H9 (cell line): ENCODE measurements around the gene GSAP. TPM values are rescaled to one million over a fixed set of nuclear protein-coding genes. Genes with fewer than 3 reads are reported as not detected.

Source experiments
- DNase-seq: peaks from one replicate; pipeline ENCODE4 v3.0.0-alpha.2; 2017
- H2AFZ ChIP-seq: one replicate; pipeline ENCODE4 v1.6.1; 2013; ENCODE audit warnings: mild to moderate bottlenecking, low read length, control low read depth, moderate library complexity
- H2AK5ac ChIP-seq: 2 replicates; pipeline ENCODE4 v1.6.1; 2013; ENCODE audit warnings: low read length, control low read depth, mixed read lengths; ENCODE audit not compliant: insufficient read length
- H2BK120ac ChIP-seq: one replicate; pipeline ENCODE4 v1.6.1; 2013; ENCODE audit warnings: low read depth, mild to moderate bottlenecking, low read length, control low read depth, inconsistent platforms; ENCODE audit not compliant: poor library complexity, severe bottlenecking
- H2BK12ac ChIP-seq: 2 replicates; pipeline ENCODE4 v1.6.1; 2013; ENCODE audit warnings: low read length, control low read depth, mixed read lengths, low read depth; ENCODE audit not compliant: insufficient read length
- H2BK15ac ChIP-seq: 2 replicates; pipeline ENCODE4 v1.6.1; 2013; ENCODE audit warnings: low read depth, low read length, control low read depth
- H2BK20ac ChIP-seq: one replicate; pipeline ENCODE4 v1.6.1; 2013; ENCODE audit warnings: low read depth, mild to moderate bottlenecking, low read length, control low read depth, inconsistent platforms; ENCODE audit not compliant: poor library complexity, severe bottlenecking
- H2BK5ac ChIP-seq: 2 replicates; pipeline ENCODE4 v1.6.1; 2013; ENCODE audit warnings: low read length, control low read depth, mixed read lengths; ENCODE audit not compliant: insufficient read length
- H3K14ac ChIP-seq: 2 replicates; pipeline ENCODE4 v1.6.1; 2013; ENCODE audit warnings: low read length, control low read depth; ENCODE audit not compliant: insufficient read depth
- H3K18ac ChIP-seq: 2 replicates; pipeline ENCODE4 v1.6.1; 2013; ENCODE audit warnings: low read depth, mild to moderate bottlenecking, mixed read lengths, low read length, control low read depth; ENCODE audit not compliant: insufficient read length
- H3K23ac ChIP-seq: 2 replicates; pipeline ENCODE4 v1.6.1; 2013; ENCODE audit warnings: low read length, control low read depth, mixed read lengths, low read depth; ENCODE audit not compliant: insufficient read length
- H3K23me2 ChIP-seq: 2 replicates; pipeline ENCODE4 v1.6.1; 2013; ENCODE audit warnings: low read depth, mild to moderate bottlenecking, mixed read lengths, low read length, control low read depth; ENCODE audit not compliant: insufficient read length, poor library complexity, severe bottlenecking
- H3K27ac ChIP-seq: 2 replicates; pipeline ENCODE4 v1.5.1; 2013; ENCODE audit warnings: low read length, control low read depth, mixed read lengths, low read depth; ENCODE audit not compliant: insufficient read length
- H3K27me3 ChIP-seq: 2 replicates; pipeline ENCODE4 v1.6.1; 2013; ENCODE audit warnings: low read length, control low read depth, inconsistent platforms; ENCODE audit not compliant: insufficient read depth
- H3K4ac ChIP-seq: 2 replicates; pipeline ENCODE4 v1.6.1; 2013; ENCODE audit warnings: low read depth, mild to moderate bottlenecking, control low read depth, inconsistent platforms, low read length, moderate library complexity
- H3K4me1 ChIP-seq: 2 replicates; pipeline ENCODE4 v1.6.1; 2013; ENCODE audit warnings: low read length, control low read depth, inconsistent platforms; ENCODE audit not compliant: insufficient read depth
- H3K4me2 ChIP-seq: 2 replicates; pipeline ENCODE4 v1.6.1; 2013; ENCODE audit warnings: low read length, control low read depth, mixed read lengths; ENCODE audit not compliant: insufficient read length, insufficient read depth
- H3K56ac ChIP-seq: 2 replicates; pipeline ENCODE4 v1.6.1; 2013; ENCODE audit warnings: low read depth, mild to moderate bottlenecking, mixed read lengths, low read length, control low read depth; ENCODE audit not compliant: insufficient read length
- H3K79me1 ChIP-seq: 2 replicates; pipeline ENCODE4 v1.6.1; 2013; ENCODE audit warnings: low read depth, mild to moderate bottlenecking, moderate library complexity, low read length, control low read depth, inconsistent platforms; ENCODE audit not compliant: insufficient read depth, poor library complexity, severe bottlenecking
- H3K79me2 ChIP-seq: 2 replicates; pipeline ENCODE4 v1.6.1; 2013; ENCODE audit warnings: low read length, control low read depth, inconsistent platforms; ENCODE audit not compliant: insufficient read depth
- H3K9ac ChIP-seq: 2 replicates; pipeline ENCODE4 v1.6.1; 2013; ENCODE audit warnings: low read length, control low read depth, mixed read lengths; ENCODE audit not compliant: insufficient read length; ENCODE audit errors: extremely low read depth
- H3K9me3 ChIP-seq: one replicate; pipeline ENCODE4 v1.6.1; 2013; ENCODE audit warnings: low read depth, low read length, inconsistent platforms; ENCODE audit not compliant: control insufficient read depth
- H3T11ph ChIP-seq: one replicate; pipeline ENCODE4 v1.6.1; 2013; ENCODE audit warnings: mild to moderate bottlenecking, low read length, control low read depth, inconsistent platforms
- H4K20me1 ChIP-seq: one replicate; pipeline ENCODE4 v1.6.1; 2013; ENCODE audit not compliant: control insufficient read depth, insufficient read length, insufficient read depth
- H4K5ac ChIP-seq: 2 replicates; pipeline ENCODE4 v1.6.1; 2013; ENCODE audit warnings: low read depth, mild to moderate bottlenecking, mixed read lengths, low read length, control low read depth; ENCODE audit not compliant: insufficient read length
- H4K8ac ChIP-seq: replicated peaks from 2 replicates; pipeline ENCODE4 v1.6.1; 2013; ENCODE audit warnings: low read length, control low read depth, mixed read lengths, low read depth; ENCODE audit not compliant: insufficient read length
- H4K91ac ChIP-seq: 2 replicates; pipeline ENCODE4 v1.6.1; 2013; ENCODE audit warnings: low read depth, mild to moderate bottlenecking, moderate library complexity, mixed read lengths, low read length, control low read depth; ENCODE audit not compliant: insufficient read length
- H3K27ac Mint-ChIP-seq, 3 experiments: 2 replicates in 2 of 3; 3 replicates in 1 of 3; pipeline ENCODE4 v1.8.0; 2020 to 2021; ENCODE audit warnings: mixed read lengths in 3 of 3, mild to moderate bottlenecking in 1 of 3, moderate library complexity in 1 of 3
- H3K27me3 Mint-ChIP-seq: 2 replicates; pipeline ENCODE4 v1.8.0; 2021; ENCODE audit warnings: low read depth, mild to moderate bottlenecking, moderate library complexity, mixed read lengths
- H3K36me3 Mint-ChIP-seq, 3 experiments: 2 replicates in 2 of 3; 3 replicates in 1 of 3; pipeline ENCODE4 v1.8.0; 2020 to 2021; ENCODE audit warnings: low read depth in 3 of 3, mixed read lengths in 3 of 3; ENCODE audit not compliant: insufficient read depth in 1 of 3
- H3K4me1 Mint-ChIP-seq, 2 experiments: 2 replicates each; pipeline ENCODE4 v1.8.0; 2020; ENCODE audit warnings: mixed read lengths in 2 of 2
- H3K4me3 Mint-ChIP-seq, 2 experiments: 2 replicates in 1 of 2; 3 replicates in 1 of 2; pipeline ENCODE4 v1.8.0; 2020 to 2021; ENCODE audit warnings: mild to moderate bottlenecking in 2 of 2, mixed read lengths in 2 of 2, moderate library complexity in 1 of 2
- H3K9me3 Mint-ChIP-seq, 2 experiments: 2 replicates in 1 of 2; 3 replicates in 1 of 2; pipeline ENCODE4 v1.8.0; 2020; ENCODE audit warnings: mild to moderate bottlenecking in 2 of 2, mixed read lengths in 2 of 2, moderate library complexity in 1 of 2
- CTCF ChIP-seq: fragments of 200-600 bp; sonication (generic); conservative IDR thresholded peaks from 3 replicates; pipeline ENCODE4 v1.8.0; 2021; ENCODE audit warnings: antibody characterized with exemption, mild to moderate bottlenecking
- WGBS: extraction: QIAGEN DNeasy Blood & Tissue Kit; methylation state at CpG from one replicate; pipeline ENCODE4 v1.1.7; 2013; ENCODE audit warnings: missing lambda C conversion rate, low lambda C conversion rate, mixed read lengths; ENCODE audit not compliant: insufficient read length; ENCODE audit errors: extremely low coverage; 5-methylcytosine and 5-hydroxymethylcytosine counted together
- total RNA-seq: library from RNA; stranded (reverse); gene quantifications from 2 replicates; pipeline ENCODE4 v1.2.1, GENCODE V29; 2021

Gene GSAP
- total RNA-seq, 1 experiment from 2014 or later: 1.9 TPM

- Histone ChIP-seq H3K79me2 (no peaks in the 10 kb centered on the region), H3K27ac (no peak overlapping the region), H3K23ac (no peak overlapping the region), H3K14ac (no peak overlapping the region), H3K79me1 (no peaks in the 10 kb centered on the region), H2BK5ac (no peak overlapping the region), H3K4me2 (no peak overlapping the region), H2AFZ (no peak overlapping the region), H3K9me3 (no peaks in the 10 kb centered on the region), H3K18ac (no peak overlapping the region), H4K91ac (no peak overlapping the region), H2BK20ac (no peak overlapping the region), H2BK15ac (no peak overlapping the region), H3K56ac (no peak overlapping the region), H3K23me2 (no peaks in the 10 kb centered on the region), H3K27me3 (no peaks in the 10 kb centered on the region), H3K4me1 (no peaks in the 10 kb centered on the region), H3K9ac (no peak overlapping the region), H3T11ph (no peak overlapping the region), H4K8ac (no peak overlapping the region), H3K4ac (no peak overlapping the region), H4K20me1 (no peaks in the 10 kb centered on the region), H2AK5ac (no peak overlapping the region), H2BK120ac (no peak overlapping the region), H2BK12ac (no peak overlapping the region), H4K5ac (no peak overlapping the region)
- Mint-ChIP-seq H3K36me3 (no peaks in the 10 kb centered on the region), H3K27me3 (no peaks in the 10 kb centered on the region; the same call in 1 of the 2 replicates), H3K27ac (no peak overlapping the region), H3K9me3 (no peaks in the 10 kb centered on the region), H3K4me1 (peaks cover 0 to 2% of the 10 kb centered on the region in 2 experiments; a peak in 1 of 4 replicates), H3K4me3 (no peak overlapping the region)
- no peak for TF ChIP-seq CTCF
- no peak for DNase-seq
- WGBS: no CpG with 5 or more reads among the region's 4 CpGs
Measured at GRCh38 chr7:77320137-77320536, 96.0 kb downstream of the GSAP start.
